ENCODE data around the gene LIPT1.

GRCh38 chr2:99201959-99202678 is 47.4 kb downstream of the LIPT1 start:
- TF ChIP-seq POLR2A (IDR thresholded peaks at IDR 0.05), result no peak
- TF ChIP-seq CTCF (IDR thresholded peaks at IDR 0.05), result no peak
